GM19023 (cell line): ENCODE data around the gene FGFRL1.

ENCODE experiments used
- ATAC-seq: cut with Tn5 transposase; IDR thresholded peaks from one replicate; pipeline ENCODE4 v1.9.1; 2021; ENCODE audit warnings: mild to moderate bottlenecking, moderate library complexity; ENCODE audit not compliant: unreplicated experiment

Gene FGFRL1

DNA sequence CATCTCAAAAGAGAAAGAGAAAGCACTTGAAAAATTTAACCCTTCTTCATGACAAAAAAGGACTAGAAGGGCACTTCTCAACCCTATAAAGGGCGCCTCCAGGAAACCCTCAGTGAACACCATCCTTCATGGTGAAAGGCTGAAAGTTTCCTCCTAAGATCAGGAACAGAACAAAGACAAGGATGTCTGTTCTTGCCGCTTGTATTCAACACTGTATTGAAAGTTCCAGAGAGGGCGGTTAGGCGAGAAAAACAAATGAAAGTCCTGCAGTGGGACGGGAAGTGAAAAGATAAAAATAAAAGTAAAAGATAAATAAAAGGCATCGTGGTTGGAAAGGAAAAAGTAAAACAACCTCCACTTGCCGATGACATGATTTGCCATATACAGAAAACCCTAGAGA is 51.0 kb downstream of the FGFRL1 start:
- ATAC-seq = no peak

DNA sequence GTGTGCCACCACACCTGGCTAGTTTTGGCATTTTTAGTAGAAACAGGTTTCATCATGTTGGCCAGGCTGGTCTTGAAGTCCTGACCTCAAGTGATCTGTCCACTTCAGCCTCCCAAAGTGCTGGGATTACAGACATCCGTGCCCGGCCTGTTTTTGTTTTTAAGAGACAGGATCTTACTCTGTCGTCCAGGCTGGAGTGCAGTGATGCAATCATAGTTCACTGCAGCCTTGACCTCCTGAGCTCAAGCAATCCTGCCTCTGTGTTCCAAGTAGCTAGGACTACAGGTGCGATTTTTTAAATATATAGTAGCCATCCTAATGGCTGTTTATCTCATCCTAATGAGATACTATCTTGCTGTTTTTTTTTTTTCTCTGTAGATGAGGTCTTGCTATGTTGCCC is 54.3 kb downstream of the FGFRL1 start:
- ATAC-seq = no peak

DNA sequence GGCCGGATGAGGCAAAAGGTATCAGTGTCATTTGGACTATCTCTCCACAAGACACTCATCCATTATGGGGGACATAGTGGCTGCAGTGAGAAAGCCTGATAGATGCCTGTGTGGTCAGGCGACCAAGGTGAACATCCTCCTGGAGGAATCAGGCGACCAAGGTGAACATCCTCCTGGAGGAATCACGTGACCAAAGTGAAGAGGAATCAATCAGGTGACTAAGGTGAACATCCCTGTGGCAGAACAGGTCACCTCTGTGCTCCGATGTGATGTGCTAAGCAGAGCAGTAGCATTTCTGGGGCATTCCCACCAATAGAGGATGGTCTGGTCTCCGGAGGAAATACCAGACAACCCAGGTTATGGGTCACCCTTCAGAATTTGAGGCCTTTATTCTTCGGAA is 58.0 kb downstream of the FGFRL1 start:
- no peak for ATAC-seq

DNA sequence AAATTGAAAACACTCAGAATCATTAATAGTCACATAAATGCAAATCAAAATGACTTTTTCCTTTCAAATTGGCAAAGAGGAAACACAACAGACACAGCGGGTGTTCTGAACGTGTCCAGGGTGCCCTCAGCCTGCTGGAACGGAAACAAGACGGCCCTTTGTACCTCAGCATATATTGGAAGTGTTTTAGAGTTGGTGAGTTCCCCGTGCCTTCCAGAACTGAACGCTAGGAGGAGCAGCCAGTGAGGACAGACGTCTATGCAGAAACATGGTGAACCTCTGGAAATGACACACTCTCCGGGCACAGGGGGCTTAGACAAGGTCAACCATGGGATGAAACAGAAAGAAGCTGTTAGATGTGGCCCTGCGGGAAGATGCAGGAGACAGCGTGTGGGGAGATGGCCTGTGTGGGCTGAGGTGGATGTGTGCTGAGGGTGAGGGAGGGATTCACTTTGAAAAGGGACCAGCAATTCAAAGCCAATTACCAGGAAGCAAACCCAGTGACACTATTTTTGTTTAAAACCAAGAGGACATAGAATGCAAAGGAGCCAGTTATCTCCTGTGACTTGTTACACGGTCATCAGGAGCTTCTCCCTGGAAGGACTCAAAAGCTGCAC is 61.5 kb downstream of the FGFRL1 start:
- ATAC-seq = no peak

DNA sequence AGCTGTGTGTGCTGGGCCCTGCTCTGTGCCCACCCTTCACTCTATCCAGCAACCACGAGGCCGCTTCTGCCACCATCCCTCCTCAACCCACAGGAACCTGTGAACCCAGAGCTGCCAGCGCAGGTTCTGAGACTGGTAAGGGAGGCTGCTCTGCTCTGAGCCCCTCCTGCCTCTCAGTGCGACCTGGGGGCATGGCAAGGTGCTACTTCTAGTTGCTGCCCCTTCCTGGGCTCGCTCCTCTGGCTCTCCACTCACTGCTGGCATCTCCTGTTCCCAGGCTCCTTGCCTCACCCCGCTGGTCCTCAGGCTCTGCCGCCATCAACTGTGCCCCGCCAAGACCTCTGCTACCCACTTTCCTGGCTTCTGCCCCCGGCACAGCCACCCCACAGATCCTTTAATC is 62.7 kb downstream of the FGFRL1 start:
- no peak for ATAC-seq

DNA sequence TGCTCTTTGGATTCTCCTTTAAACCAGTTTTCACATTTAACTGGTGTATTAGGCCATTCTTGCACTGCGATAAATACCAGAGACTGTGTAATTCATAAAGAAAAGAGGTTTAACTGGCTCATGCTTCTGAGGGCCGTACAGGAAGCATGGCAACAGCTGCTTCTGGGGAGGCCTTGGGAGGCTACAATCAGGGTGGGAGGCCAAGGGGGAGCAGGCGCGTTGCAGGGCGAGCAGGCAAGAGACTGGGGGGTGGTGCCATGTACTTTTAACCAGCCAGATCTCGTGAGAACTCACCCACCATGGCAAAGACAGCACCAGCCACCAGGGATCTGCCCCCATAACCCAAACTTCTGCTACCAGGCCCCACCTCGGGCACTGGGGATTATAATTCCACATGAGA is 63.8 kb downstream of the FGFRL1 start:
- ATAC-seq = no peak

DNA sequence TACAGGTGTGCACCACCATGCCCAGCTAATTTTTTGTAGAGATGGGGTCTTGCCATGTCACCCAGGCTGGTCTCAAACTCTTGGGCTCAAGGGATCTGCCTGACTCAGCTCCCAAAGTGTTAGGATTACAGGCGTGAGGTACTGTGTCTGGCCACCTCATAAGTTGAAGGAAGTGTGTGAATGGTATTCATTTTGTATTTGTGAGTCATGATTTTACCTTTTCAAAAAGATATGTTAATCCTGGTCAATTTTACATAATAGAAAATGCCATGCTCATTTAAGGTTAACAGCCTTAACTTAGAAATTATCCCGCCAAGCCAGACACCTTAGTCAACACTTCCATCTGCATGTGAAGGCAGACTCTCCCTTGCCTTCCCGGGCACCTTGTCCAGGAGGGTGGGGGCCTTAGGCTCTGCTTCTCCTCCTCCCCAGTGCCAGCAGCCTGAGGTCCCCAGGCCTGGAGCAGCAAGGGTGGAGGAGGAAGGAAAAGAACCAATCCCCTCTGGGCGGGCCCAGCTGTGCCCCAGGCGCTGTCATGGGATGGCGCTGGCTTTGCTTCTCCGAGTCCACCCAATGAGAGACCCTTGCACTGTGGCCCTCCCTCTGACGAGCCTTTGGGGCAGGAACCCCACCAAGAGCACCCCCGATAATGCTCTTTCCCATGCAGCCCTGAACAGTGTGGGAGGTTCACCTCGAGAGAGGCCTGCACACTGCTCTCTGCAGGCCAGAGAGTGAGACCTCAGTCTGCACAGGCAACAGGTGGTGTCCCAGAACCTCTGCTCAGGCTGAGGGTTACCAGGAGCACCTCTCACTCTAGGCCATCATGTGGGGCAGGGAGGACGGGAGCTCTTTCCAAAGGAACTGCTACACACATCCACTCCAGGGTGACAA is 64.6 kb downstream of the FGFRL1 start:
- no peak for ATAC-seq
